WTC11 (cell line): Measurements from ENCODE around the gene ELANE. TPM values are rescaled to one million over a fixed set of nuclear protein-coding genes. Genes with fewer than 3 reads are reported as not detected.

ENCODE experiments used
- ATAC-seq: fragments of 200-7000 bp; cut with Tn5 transposase; 2 replicates; pipeline ENCODE4 v1.10.0; 2021; ENCODE audit warnings: mild to moderate bottlenecking, moderate library complexity
- CTCF ChIA-PET: fragments of 300-600 bp; sonication (Branson Sonifier 250); formaldehyde crosslinking; loops from one replicate; lab custom pipeline; 2021; ENCODE audit warnings: antibody characterized with exemption; lab: Charles Lee
- POLR2A ChIA-PET: fragments of 350-600 bp; sonication (Branson Sonifier 250); formaldehyde crosslinking; loops from one replicate; lab custom pipeline; 2021; ENCODE audit warnings: antibody characterized with exemption; lab: Charles Lee
- DNase-seq: peaks from one replicate; pipeline ENCODE4 v3.0.0; 2021; ENCODE audit warnings: low spot score
- H3K27ac Mint-ChIP-seq: 2 replicates; pipeline ENCODE4 v1.8.0; 2021; ENCODE audit warnings: mixed read lengths
- H3K27me3 Mint-ChIP-seq: 2 replicates; pipeline ENCODE4 v1.8.0; 2021; ENCODE audit warnings: low read depth, mild to moderate bottlenecking, moderate library complexity, mixed read lengths
- H3K36me3 Mint-ChIP-seq: 2 replicates; pipeline ENCODE4 v1.8.0; 2021; ENCODE audit warnings: mixed read lengths
- H3K4me1 Mint-ChIP-seq: 2 replicates; pipeline ENCODE4 v1.8.0; 2022; ENCODE audit warnings: mixed read lengths
- H3K4me3 Mint-ChIP-seq: 2 replicates; pipeline ENCODE4 v1.8.0; 2021; ENCODE audit warnings: mild to moderate bottlenecking, moderate library complexity, mixed read lengths
- H3K9me3 Mint-ChIP-seq: 2 replicates; pipeline ENCODE4 v1.8.0; 2021; ENCODE audit warnings: mixed read lengths
- ATF1 ChIP-seq: sonication (generic); formaldehyde crosslinking; IDR thresholded peaks from 2 replicates; pipeline ENCODE4 v1.8.1; 2023; ENCODE audit warnings: mild to moderate bottlenecking, moderate library complexity, missing genetic modification reagents
- ATF3 ChIP-seq: sonication (generic); formaldehyde crosslinking; conservative IDR thresholded peaks from 2 replicates; pipeline ENCODE4 v1.8.1; 2022; ENCODE audit warnings: mild to moderate bottlenecking, missing genetic modification reagents
- CBFB ChIP-seq: sonication (generic); formaldehyde crosslinking; IDR thresholded peaks from 2 replicates; pipeline ENCODE4 v1.8.1; 2022; ENCODE audit warnings: mild to moderate bottlenecking, low read depth, missing genetic modification reagents
- E2F5 ChIP-seq: sonication (generic); formaldehyde crosslinking; IDR thresholded peaks from 2 replicates; pipeline ENCODE4 v1.8.1; 2022; ENCODE audit warnings: mild to moderate bottlenecking, moderate library complexity, missing genetic modification reagents
- ESRRA ChIP-seq: sonication (generic); formaldehyde crosslinking; IDR thresholded peaks from 2 replicates; pipeline ENCODE4 v1.8.1; 2022; ENCODE audit warnings: mild to moderate bottlenecking, missing genetic modification reagents, borderline replicate concordance
- ETV6 ChIP-seq: sonication (generic); formaldehyde crosslinking; IDR thresholded peaks from 2 replicates; pipeline ENCODE4 v1.8.1; 2022; ENCODE audit warnings: mild to moderate bottlenecking, missing genetic modification reagents
- GABPB1 ChIP-seq: sonication (generic); formaldehyde crosslinking; IDR thresholded peaks from 2 replicates; pipeline ENCODE4 v1.8.1; 2023; ENCODE audit warnings: mild to moderate bottlenecking, missing genetic modification reagents
- IRF2 ChIP-seq: sonication (generic); formaldehyde crosslinking; IDR thresholded peaks from 2 replicates; pipeline ENCODE4 v1.8.0; 2022; ENCODE audit warnings: low read depth, missing genetic modification reagents, borderline replicate concordance
- TP53 ChIP-seq: sonication (generic); formaldehyde crosslinking; IDR thresholded peaks from 2 replicates; pipeline ENCODE4 v1.8.1; 2023; ENCODE audit warnings: mild to moderate bottlenecking, missing genetic modification reagents
- USF1 ChIP-seq: sonication (generic); formaldehyde crosslinking; IDR thresholded peaks from 2 replicates; pipeline ENCODE4 v1.8.0; 2022; ENCODE audit warnings: mild to moderate bottlenecking, missing genetic modification reagents
- ZNF671 ChIP-seq: fragments of 250-450 bp; sonication (Bioruptor Pico); IDR thresholded peaks from 2 replicates; pipeline ENCODE4 v1.8.0; 2021; ENCODE audit warnings: mild to moderate bottlenecking
- total RNA-seq: library from RNA; stranded (reverse); gene quantifications from 3 replicates; pipeline ENCODE4 v1.2.3, GENCODE V29; 2021
- TF ChIP-seq, protein P1 (sequence below): sonication (generic); formaldehyde crosslinking; IDR thresholded peaks from 2 replicates; pipeline ENCODE4 v1.8.1; 2023; ENCODE audit warnings: mild to moderate bottlenecking, missing genetic modification reagents, moderate library complexity
- TF ChIP-seq, protein P2 (sequence below): sonication (generic); formaldehyde crosslinking; IDR thresholded peaks from 2 replicates; pipeline ENCODE4 v1.8.0; 2023; ENCODE audit warnings: mild to moderate bottlenecking, missing genetic modification reagents
- TF ChIP-seq, protein P3 (sequence below): sonication (generic); formaldehyde crosslinking; IDR thresholded peaks from 2 replicates; pipeline ENCODE4 v1.8.1; 2023; ENCODE audit warnings: mild to moderate bottlenecking, missing genetic modification reagents, moderate library complexity

Gene ELANE
- total RNA-seq, 1 experiment from 2014 or later = not detected

GRCh38 chr19:881385-882071, 29.4 kb downstream of the ELANE start:
- no peak for ATAC-seq
- TF ChIP-seq, protein P1, sequence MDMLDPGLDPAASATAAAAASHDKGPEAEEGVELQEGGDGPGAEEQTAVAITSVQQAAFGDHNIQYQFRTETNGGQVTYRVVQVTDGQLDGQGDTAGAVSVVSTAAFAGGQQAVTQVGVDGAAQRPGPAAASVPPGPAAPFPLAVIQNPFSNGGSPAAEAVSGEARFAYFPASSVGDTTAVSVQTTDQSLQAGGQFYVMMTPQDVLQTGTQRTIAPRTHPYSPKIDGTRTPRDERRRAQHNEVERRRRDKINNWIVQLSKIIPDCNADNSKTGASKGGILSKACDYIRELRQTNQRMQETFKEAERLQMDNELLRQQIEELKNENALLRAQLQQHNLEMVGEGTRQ = peak; percentile 59; the same call in 1 of the 2 replicates
- TF ChIP-seq ZNF671 (no peak), GABPB1 (no peak), E2F5 (CRISPR knock-in tag) (no peak)
- H3K27ac Mint-ChIP-seq = no peak overlapping the region
- peaks cover 18% of the 10 kb centered on the region for H3K36me3 Mint-ChIP-seq
- no peaks in the 10 kb centered on the region for H3K4me1 Mint-ChIP-seq
- H3K27me3 Mint-ChIP-seq = no peaks in the 10 kb centered on the region
- no peak for DNase-seq
- POLR2A ChIA-PET = no interaction called here
- H3K9me3 Mint-ChIP-seq = no peaks in the 10 kb centered on the region
- CTCF ChIA-PET = no interaction called here
- no peak overlapping the region for H3K4me3 Mint-ChIP-seq

- DNase-seq = no peak
- Mint-ChIP-seq H3K4me3 (no peak overlapping the region), H3K27ac (no peak overlapping the region), H3K4me1 (no peaks in the 10 kb centered on the region), H3K27me3 (no peaks in the 10 kb centered on the region)
- TF ChIP-seq IRF2 (no peak), ATF1 (CRISPR knock-in tag) (no peak), ETV6 (no peak), ATF3 (CRISPR knock-in tag) (no peak)
- TF ChIP-seq, protein P2, sequence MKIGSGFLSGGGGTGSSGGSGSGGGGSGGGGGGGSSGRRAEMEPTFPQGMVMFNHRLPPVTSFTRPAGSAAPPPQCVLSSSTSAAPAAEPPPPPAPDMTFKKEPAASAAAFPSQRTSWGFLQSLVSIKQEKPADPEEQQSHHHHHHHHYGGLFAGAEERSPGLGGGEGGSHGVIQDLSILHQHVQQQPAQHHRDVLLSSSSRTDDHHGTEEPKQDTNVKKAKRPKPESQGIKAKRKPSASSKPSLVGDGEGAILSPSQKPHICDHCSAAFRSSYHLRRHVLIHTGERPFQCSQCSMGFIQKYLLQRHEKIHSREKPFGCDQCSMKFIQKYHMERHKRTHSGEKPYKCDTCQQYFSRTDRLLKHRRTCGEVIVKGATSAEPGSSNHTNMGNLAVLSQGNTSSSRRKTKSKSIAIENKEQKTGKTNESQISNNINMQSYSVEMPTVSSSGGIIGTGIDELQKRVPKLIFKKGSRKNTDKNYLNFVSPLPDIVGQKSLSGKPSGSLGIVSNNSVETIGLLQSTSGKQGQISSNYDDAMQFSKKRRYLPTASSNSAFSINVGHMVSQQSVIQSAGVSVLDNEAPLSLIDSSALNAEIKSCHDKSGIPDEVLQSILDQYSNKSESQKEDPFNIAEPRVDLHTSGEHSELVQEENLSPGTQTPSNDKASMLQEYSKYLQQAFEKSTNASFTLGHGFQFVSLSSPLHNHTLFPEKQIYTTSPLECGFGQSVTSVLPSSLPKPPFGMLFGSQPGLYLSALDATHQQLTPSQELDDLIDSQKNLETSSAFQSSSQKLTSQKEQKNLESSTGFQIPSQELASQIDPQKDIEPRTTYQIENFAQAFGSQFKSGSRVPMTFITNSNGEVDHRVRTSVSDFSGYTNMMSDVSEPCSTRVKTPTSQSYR = no peak
- TF ChIP-seq, all 79 proteins: peak for 0
- H3K9me3 Mint-ChIP-seq = no peaks in the 10 kb centered on the region
- ChIA-PET CTCF (no interaction called here), POLR2A (no interaction called here)
- H3K36me3 Mint-ChIP-seq = peaks cover 18% of the 10 kb centered on the region
- ATAC-seq = no peak
These were observed 30.9 kb downstream of the ELANE start for GRCh38 chr19:882871-883497.

DNA sequence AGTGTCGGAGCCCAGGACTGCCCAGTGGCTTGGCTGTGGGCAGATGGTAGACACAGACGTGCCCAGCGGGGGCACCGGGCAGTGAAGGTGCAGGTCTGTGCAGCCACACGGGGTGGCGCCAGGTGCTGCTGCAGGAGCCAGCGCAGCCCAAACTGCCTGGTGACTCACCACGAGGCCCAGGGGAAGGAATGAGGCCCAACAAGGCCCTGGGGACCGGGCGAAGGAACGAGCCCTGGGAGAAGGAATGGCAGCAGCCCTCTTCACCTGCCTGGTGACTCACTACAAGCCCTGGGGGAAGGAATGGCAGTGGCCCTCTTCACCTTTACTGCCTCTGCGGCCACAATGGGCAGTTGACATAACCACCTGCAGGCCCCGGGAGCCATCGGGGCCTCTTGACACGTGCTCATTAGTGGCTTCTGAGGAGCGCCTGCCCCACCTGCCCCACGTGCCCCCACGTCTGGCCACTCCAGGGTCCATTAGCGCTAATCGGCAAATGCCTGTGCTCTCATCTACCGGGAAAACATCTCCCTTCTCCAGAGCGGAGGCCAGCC, 31.6 kb downstream of the ELANE start:
- no peak for DNase-seq
- Mint-ChIP-seq H3K4me3 (no peak overlapping the region), H3K4me1 (no peaks in the 10 kb centered on the region), H3K27me3 (no peaks in the 10 kb centered on the region), H3K27ac (no peak overlapping the region), H3K36me3 (peaks cover 18% of the 10 kb centered on the region), H3K9me3 (no peaks in the 10 kb centered on the region)
- POLR2A ChIA-PET = no interaction called here
- CTCF ChIA-PET = no interaction called here
- TF ChIP-seq ZNF671 = no peak
- ATAC-seq = peak; percentile 38; the same call in 1 of the 2 replicates

DNA sequence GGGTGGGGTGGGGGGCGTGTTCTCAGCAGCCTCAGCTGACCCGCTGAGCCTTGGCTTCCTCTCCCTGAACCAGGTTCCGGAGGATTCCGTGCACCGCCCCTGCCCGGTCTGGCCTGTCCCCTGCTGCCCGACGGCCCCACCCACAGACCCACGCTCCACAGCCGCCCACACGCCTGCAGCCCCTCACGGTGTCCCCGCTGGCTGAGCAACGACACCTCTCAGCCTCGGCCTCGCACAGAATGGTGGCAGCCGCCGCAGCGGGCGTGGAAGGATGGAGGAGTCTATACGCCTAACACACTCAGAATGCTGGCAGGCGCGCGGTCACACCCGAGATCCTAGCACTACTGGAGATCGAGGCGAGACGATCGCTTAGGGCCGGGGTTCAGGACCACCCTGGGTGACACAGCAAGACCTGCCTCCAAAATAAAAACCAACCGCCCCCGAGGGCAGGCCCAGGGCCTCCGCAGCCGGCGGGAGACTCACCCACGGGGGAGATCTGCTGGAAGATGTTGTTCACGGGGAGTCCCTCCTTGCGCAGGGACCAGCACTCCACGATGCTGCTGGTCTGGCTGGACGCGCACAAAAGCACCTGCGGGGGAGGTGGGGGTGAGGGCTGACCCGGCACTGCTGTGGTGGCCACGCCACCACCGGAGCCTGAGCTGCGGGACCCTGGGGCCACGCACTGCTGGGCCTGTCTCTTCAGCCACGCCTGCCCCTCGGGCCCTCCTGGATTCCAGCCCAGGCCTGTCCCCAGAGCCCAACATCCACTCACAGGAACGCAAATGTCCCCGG, 32.5 kb downstream of the ELANE start:
- Mint-ChIP-seq H3K27me3 (no peaks in the 10 kb centered on the region), H3K36me3 (peaks cover 18% of the 10 kb centered on the region), H3K4me1 (no peaks in the 10 kb centered on the region), H3K27ac (no peak overlapping the region), H3K4me3 (no peak overlapping the region), H3K9me3 (no peaks in the 10 kb centered on the region)
- no peak for TF ChIP-seq CBFB
- TF ChIP-seq USF1 (CRISPR knock-in tag) = no peak
- no peak for TF ChIP-seq ESRRA
- TF ChIP-seq, protein P3, sequence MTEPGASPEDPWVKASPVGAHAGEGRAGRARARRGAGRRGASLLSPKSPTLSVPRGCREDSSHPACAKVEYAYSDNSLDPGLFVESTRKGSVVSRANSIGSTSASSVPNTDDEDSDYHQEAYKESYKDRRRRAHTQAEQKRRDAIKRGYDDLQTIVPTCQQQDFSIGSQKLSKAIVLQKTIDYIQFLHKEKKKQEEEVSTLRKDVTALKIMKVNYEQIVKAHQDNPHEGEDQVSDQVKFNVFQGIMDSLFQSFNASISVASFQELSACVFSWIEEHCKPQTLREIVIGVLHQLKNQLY (CRISPR knock-in tag) = no peak
- TF ChIP-seq TP53 (CRISPR knock-in tag) = no peak
- no peak for ATAC-seq
- no peak for DNase-seq
- ChIA-PET CTCF (no interaction called here), POLR2A (no interaction called here)
